ENCODE measurements around the gene HSD11B1L.

DNA sequence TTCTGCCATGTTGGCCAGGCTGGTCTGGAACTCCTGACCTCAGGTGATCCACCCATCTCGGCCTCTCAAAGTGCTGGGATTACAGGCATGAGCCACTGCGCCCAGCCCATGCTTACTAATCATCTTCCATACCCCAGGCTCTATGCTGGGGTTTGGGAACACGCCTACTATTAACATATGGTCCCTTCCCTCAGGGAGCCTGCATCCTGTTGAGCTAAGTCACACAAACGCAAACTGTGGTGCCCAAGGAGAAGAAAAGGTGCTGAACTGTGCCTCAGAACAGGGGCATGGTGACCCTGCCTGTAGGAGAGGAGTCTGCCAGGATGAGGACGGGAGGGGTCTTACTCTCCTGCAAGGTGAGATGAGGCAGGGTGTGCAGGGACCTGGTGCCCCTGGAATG is 6.1 kb upstream of the HSD11B1L start:
- TF ChIP-seq SIN3A (IDR thresholded peaks at IDR 0.05; ENCODE audit: low read depth) (no peak), YY1 (IDR thresholded peaks at IDR 0.05; ENCODE audit: extremely low read depth, insufficient replicate concordance, low read depth, low read length) (no peak), RAD21 (IDR thresholded peaks at IDR 0.05; ENCODE audit: low read depth) (no peak)
